ENCODE results near the gene KRT81. TPM values are rescaled to one million over a fixed set of nuclear protein-coding genes. Genes with fewer than 3 reads are reported as not detected.
"Not testable (repeated sequence)": the region's sequence is repeated elsewhere in the genome, so short reads cannot be mapped to it uniquely, and the experiment has no call there.

KRT81 gene
- total RNA-seq, 1 donor from 2014 or later: not detected

DNA sequence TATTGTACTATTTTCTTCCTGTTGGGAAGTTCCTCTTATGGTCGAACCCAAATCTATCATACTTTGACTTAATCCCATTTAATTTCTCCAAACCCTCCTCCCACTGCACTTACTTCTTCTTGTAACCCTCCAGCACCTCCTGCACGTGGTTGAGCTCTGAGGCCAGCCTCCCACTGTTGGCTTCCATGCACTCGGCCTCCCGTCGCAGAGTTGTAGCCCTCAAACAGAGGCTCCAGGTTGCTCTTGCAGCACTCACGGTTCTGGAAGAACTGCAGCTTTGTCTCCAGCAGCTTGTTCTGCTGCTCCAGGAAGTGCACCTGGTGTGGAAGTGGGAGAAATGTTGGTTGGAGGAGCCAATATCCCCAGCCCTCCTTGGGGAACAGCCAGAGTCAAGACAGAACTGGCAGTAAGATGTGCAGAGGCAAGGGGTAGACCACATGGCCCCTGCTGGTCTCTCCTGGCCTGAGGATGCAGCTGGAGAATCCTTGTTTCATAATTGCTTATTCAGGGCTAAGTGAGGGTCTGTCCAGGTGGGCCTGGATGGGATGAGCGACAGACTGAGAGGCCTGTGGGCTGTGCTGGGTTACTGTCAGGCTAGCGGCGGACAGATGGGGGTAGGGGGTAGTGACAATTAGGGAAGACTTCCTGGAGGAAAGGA lies 35.3 kb downstream of the KRT81 start:
- H3K36me3 Mint-ChIP-seq (ENCODE audit: low read depth): peaks cover 46% of the 10 kb centered on the region
- H3K27me3 Mint-ChIP-seq (ENCODE audit: insufficient read depth): peaks cover 46% of the 10 kb centered on the region
- peaks cover 49% of the 10 kb centered on the region for H3K4me1 Mint-ChIP-seq (ENCODE audit: low read depth)
- H3K4me3 Mint-ChIP-seq: no peak overlapping the region
- H3K9me3 Mint-ChIP-seq: peaks cover 7% of the 10 kb centered on the region
- intact Hi-C loops (cut with micrococcal nuclease): no loop called here
- H3K27ac Mint-ChIP-seq: no peak overlapping the region
- DNase-seq (ENCODE audit: low spot score): no peak

DNA sequence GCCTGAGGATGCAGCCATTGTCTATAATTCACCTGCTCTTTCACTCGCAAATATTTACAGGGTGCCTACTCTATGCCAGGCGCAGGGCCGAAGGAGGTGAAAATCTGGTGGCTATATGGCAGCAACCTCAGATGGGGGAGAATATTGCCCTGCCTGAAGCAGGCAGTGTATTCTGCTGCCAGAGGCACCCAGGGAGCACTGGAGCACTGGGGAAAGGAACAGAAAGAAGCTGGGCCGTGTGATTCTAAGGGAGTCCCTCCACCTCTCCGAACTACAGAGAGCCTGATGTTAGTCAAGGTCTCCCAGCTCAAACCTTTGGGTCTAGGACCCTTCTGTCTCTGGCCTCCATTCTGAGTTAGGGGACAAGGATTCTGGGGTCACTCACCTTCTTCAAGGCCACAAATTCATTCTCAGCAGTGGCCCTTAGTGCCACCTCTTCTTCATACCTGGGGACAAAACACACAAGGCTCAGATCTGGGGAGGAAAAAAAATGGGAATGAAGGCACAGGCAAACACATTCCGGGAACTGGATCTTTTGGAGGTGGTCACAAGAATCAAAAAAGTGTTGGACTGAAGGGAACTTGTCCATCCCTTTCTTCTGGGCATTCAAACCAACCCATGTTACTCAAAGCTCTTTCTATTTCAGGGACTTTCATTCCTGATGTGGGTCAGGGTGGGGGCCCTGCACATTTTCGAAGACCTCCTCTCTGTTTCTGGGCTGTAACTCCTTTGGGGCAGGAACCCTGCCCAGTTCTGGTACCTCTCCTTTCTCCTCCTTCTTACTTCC lies 36.2 kb downstream of the KRT81 start:
- Mint-ChIP-seq H3K27me3 (ENCODE audit: insufficient read depth) (peaks cover 37% of the 10 kb centered on the region), H3K4me3 (no peak overlapping the region), H3K36me3 (ENCODE audit: low read depth) (peaks cover 41% of the 10 kb centered on the region), H3K4me1 (ENCODE audit: low read depth) (peaks cover 47% of the 10 kb centered on the region), H3K9me3 (peaks cover 7% of the 10 kb centered on the region), H3K27ac (no peak overlapping the region)
- intact Hi-C loops (cut with micrococcal nuclease): loop anchor here (5.0 kb wide), 1 partner anchor 223 kb away; no protein-coding TSS in a partner anchor
- no peak for DNase-seq (ENCODE audit: low spot score)

DNA sequence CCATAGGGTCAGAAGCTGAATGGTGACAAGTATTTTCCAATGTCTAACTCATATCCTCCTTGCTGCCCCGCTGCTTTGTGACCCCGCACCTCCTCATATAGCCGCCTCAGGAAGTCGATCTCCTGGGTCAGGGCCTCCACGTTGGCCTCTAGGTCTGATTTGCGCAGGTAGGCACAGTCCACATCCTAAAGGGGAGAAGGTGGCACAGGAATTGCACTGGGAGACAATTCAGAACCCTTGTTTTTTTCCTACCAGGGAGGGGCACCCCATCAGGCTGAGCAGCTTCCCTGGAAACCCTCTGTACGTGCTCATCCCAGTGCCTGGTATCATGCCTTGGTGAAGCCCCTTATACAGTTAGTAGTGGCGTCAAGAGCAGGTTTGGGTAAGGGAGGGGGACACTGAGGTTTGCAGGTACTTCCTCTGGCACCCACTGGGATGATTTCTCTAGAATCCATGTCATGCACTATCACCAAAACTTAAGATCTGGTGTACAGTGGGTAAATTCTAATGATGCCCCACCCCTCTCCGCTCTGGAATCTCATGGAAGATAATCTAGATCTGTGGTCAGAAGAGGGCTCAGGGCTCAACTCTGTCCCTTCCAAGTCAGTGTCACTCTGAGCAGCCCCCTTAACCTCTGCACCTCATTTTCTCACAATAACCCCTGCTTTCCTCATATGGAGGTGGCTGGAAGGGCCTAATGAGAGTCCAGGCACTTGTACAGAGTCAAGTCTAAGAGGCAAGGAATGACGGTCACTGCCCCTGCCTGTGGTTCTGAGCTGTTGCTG lies 37.0 kb downstream of the KRT81 start:
- H3K36me3 Mint-ChIP-seq (ENCODE audit: low read depth): peaks cover 49% of the 10 kb centered on the region
- H3K27me3 Mint-ChIP-seq (ENCODE audit: insufficient read depth): peaks cover 29% of the 10 kb centered on the region
- intact Hi-C loops (cut with micrococcal nuclease): loop anchor here (5.0 kb wide), 1 partner anchor 222 kb away; no protein-coding TSS in a partner anchor
- peaks cover 7% of the 10 kb centered on the region for H3K9me3 Mint-ChIP-seq
- peaks cover 49% of the 10 kb centered on the region for H3K4me1 Mint-ChIP-seq (ENCODE audit: low read depth)
- H3K4me3 Mint-ChIP-seq: no peak overlapping the region
- peak overlapping the region; percentile 12 for H3K27ac Mint-ChIP-seq
- DNase-seq (ENCODE audit: low spot score): no peak

GRCh38 chr12:52253391-52254179 lies 37.7 kb downstream of the KRT81 start:
- DNase-seq (ENCODE audit: low spot score): no peak
- Mint-ChIP-seq H3K27me3 (ENCODE audit: insufficient read depth) (peaks cover 22% of the 10 kb centered on the region), H3K36me3 (ENCODE audit: low read depth) (peaks cover 48% of the 10 kb centered on the region), H3K4me1 (ENCODE audit: low read depth) (peaks cover 57% of the 10 kb centered on the region), H3K4me3 (no peak overlapping the region), H3K27ac (peak overlapping the region; percentile 67), H3K9me3 (peaks cover 7% of the 10 kb centered on the region)
- intact Hi-C loops (cut with micrococcal nuclease): loop anchor here (5.0 kb wide), 1 partner anchor 221 kb away; no protein-coding TSS in a partner anchor

DNA sequence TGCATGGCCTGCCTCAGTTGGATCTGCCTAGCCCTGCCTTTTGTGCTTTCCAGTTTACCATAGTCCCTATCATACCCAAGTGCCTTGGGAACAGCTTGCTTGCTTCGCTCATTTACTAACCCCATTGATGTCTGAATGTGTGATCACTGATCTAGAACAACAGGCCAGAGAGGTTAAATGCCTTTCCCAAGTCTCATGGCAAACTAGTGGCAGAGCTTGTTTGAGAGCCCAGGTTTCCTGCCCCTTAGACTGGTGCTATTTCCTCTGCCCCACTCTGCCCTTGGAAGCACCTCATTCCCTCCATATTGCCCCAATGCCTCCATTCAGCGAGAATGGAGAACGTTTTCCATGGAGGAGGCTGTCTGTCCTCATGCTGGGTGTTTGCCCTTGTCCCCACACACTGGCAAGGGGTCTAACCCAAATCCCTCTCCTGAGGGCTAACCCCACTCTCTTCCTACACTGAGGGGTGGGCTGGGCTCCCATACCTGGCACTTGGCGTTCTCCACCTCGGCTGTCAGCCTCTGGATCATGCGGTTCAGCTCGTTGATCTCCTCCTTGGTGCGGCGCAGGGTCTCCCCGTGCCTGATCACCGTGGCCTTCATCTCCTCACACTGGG lies 38.5 kb downstream of the KRT81 start:
- peaks cover 20% of the 10 kb centered on the region for H3K27me3 Mint-ChIP-seq (ENCODE audit: insufficient read depth)
- no peak for DNase-seq (ENCODE audit: low spot score)
- intact Hi-C loops (cut with micrococcal nuclease): loop anchor here (5.0 kb wide), 1 partner anchor 221 kb away; no protein-coding TSS in a partner anchor
- H3K36me3 Mint-ChIP-seq (ENCODE audit: low read depth): peaks cover 51% of the 10 kb centered on the region
- peak overlapping the region; percentile 42 for H3K4me3 Mint-ChIP-seq
- H3K9me3 Mint-ChIP-seq: peaks cover 7% of the 10 kb centered on the region
- H3K27ac Mint-ChIP-seq: peak overlapping the region; percentile 67
- peaks cover 62% of the 10 kb centered on the region for H3K4me1 Mint-ChIP-seq (ENCODE audit: low read depth)

- peaks cover 54% of the 10 kb centered on the region for H3K36me3 Mint-ChIP-seq (ENCODE audit: low read depth)
- intact Hi-C loops (cut with micrococcal nuclease): loop anchor here (5.0 kb wide), 1 partner anchor 220 kb away; no protein-coding TSS in a partner anchor
- H3K27me3 Mint-ChIP-seq (ENCODE audit: insufficient read depth): peaks cover 15% of the 10 kb centered on the region
- DNase-seq (ENCODE audit: low spot score); H3K9me3 Mint-ChIP-seq: not testable (repeated sequence)
- peaks cover 68% of the 10 kb centered on the region for H3K4me1 Mint-ChIP-seq (ENCODE audit: low read depth)
- peak overlapping the region; percentile 67 for H3K4me3 Mint-ChIP-seq
- H3K27ac Mint-ChIP-seq: peak overlapping the region; percentile 97
These were observed 39.1 kb downstream of the KRT81 start for GRCh38 chr12:52252175-52252615.

DNA sequence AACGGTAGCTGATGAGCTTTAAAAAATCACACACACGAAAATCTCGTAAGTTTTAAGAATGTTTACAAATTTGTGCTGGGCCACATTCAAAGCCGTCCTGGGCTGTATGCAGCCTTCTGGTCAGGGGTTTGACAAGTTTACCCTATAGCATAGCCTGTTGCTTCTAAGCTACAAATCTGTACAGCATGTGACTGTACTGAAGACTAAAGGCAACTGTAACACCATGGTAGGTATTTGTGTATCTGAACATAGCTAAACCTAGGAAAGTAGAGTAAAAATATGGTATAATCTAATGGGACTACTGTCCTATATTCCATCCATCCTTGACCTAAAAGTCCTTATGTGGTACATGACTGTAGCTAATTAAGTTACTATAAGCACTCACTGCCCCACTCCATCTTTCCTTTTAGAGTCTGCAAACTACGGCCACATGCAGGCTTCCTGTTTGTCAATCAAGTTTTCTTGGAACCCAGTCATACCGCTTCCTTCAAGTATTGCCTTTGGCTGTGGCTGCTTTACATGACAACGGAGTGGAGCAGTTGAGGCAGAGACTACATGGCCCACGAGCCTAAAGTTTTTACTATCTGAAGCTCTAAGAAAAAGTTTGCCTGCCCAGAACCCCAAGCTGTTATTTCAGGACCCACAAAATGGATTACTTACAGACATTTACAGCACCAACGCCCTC lies 39.8 kb downstream of the KRT81 start:
- Mint-ChIP-seq H3K27ac (peak overlapping the region; percentile 97), H3K9me3 (peaks cover 7% of the 10 kb centered on the region), H3K4me1 (ENCODE audit: low read depth) (peaks cover 75% of the 10 kb centered on the region), H3K4me3 (peak overlapping the region; percentile 67), H3K27me3 (ENCODE audit: insufficient read depth) (peaks cover 13% of the 10 kb centered on the region), H3K36me3 (ENCODE audit: low read depth) (peaks cover 51% of the 10 kb centered on the region)
- peak; percentile 27 for DNase-seq (ENCODE audit: low spot score)
- intact Hi-C loops (cut with micrococcal nuclease): loop anchor here (5.0 kb wide), 1 partner anchor 219 kb away; no protein-coding TSS in a partner anchor

- intact Hi-C loops (cut with micrococcal nuclease): loop anchor here (5.0 kb wide), 1 partner anchor 218 kb away; no protein-coding TSS in a partner anchor
- Mint-ChIP-seq H3K9me3 (peaks cover 7% of the 10 kb centered on the region), H3K27ac (peak overlapping the region; percentile 72), H3K4me3 (peak overlapping the region; percentile 48), H3K36me3 (ENCODE audit: low read depth) (peaks cover 47% of the 10 kb centered on the region), H3K27me3 (ENCODE audit: insufficient read depth) (peaks cover 1% of the 10 kb centered on the region), H3K4me1 (ENCODE audit: low read depth) (peaks cover 79% of the 10 kb centered on the region)
- DNase-seq (ENCODE audit: low spot score): no peak
These were observed 41.0 kb downstream of the KRT81 start for GRCh38 chr12:52250048-52250990.

- Mint-ChIP-seq H3K36me3 (ENCODE audit: low read depth) (peaks cover 45% of the 10 kb centered on the region), H3K9me3 (peaks cover 7% of the 10 kb centered on the region), H3K4me3 (peak overlapping the region; percentile 48), H3K27ac (peak overlapping the region; percentile 72), H3K4me1 (ENCODE audit: low read depth) (peaks cover 84% of the 10 kb centered on the region), H3K27me3 (ENCODE audit: insufficient read depth) (no peaks in the 10 kb centered on the region)
- intact Hi-C loops (cut with micrococcal nuclease): loop anchor here (5.0 kb wide), 1 partner anchor 217 kb away; no protein-coding TSS in a partner anchor
- DNase-seq (ENCODE audit: low spot score): no peak
These were observed 41.8 kb downstream of the KRT81 start for GRCh38 chr12:52249511-52250047.
